Keratinocyte (primary cell): ENCODE results near the gene TMEM185B. TPM values are rescaled to one million over a fixed set of nuclear protein-coding genes. Genes with fewer than 3 reads are reported as not detected.

Experiments
- DNase-seq: peaks from one replicate; pipeline ENCODE4 v3.0.0-alpha.2; 2011; ENCODE audit warnings: low read depth, missing footprints, low spot score
- FAIRE-seq: peaks from 2 replicates; lab custom pipeline; 2011; peaks lifted over from hg19 to GRCh38; lab: Jason Lieb, UNC
- H2AFZ ChIP-seq: 2 replicates; pipeline ENCODE4 v1.6.0; 2012; ENCODE audit warnings: low read length, control low read depth, inconsistent platforms; ENCODE audit not compliant: control insufficient read depth
- H3K27ac ChIP-seq: 2 replicates; pipeline ENCODE4 v1.5.1; 2011; ENCODE audit warnings: low read length; ENCODE audit not compliant: control insufficient read depth, insufficient read depth
- H3K27me3 ChIP-seq: 3 replicates; pipeline ENCODE4 v1.6.0; 2011; ENCODE audit warnings: low read length; ENCODE audit not compliant: control insufficient read depth, insufficient read depth; ENCODE audit errors: extremely low read depth
- H3K36me3 ChIP-seq, 2 experiments: 2 replicates in 1 of 2; 3 replicates in 1 of 2; pipeline ENCODE4 v1.5.1; 2011; ENCODE audit warnings: low read length in 2 of 2, mild to moderate bottlenecking in 1 of 2; ENCODE audit not compliant: control insufficient read depth in 2 of 2, insufficient read depth in 2 of 2; ENCODE audit errors: extremely low read depth in 1 of 2
- H3K4me1 ChIP-seq: 3 replicates; pipeline ENCODE4 v1.5.1; 2011; ENCODE audit warnings: low read length; ENCODE audit not compliant: control insufficient read depth, insufficient read depth; ENCODE audit errors: extremely low read depth
- H3K4me2 ChIP-seq: 3 replicates; pipeline ENCODE4 v1.6.0; 2011; ENCODE audit warnings: low read depth, low read length; ENCODE audit not compliant: control insufficient read depth, insufficient read depth; ENCODE audit errors: extremely low read depth
- H3K4me3 ChIP-seq, 3 experiments: fragments of 200-600 bp in 1 of 3; sonication (generic) in 1 of 3; 2 replicates in 2 of 3; 3 replicates in 1 of 3; pipeline ENCODE4 v1.5.1; 2011 to 2016; ENCODE audit warnings: low read length in 3 of 3, mild to moderate bottlenecking in 3 of 3, control low read depth in 2 of 3, inconsistent platforms in 1 of 3, low read depth in 1 of 3, mixed read lengths in 1 of 3, mixed run types in 1 of 3, moderate library complexity in 1 of 3; ENCODE audit not compliant: control insufficient read depth in 2 of 3, insufficient read depth in 2 of 3; ENCODE audit errors: extremely low read depth in 1 of 3
- H3K79me2 ChIP-seq: 2 replicates; pipeline ENCODE4 v1.6.0; 2012; ENCODE audit warnings: low read length; ENCODE audit not compliant: control insufficient read depth, insufficient read depth
- H3K9ac ChIP-seq: 3 replicates; pipeline ENCODE4 v1.6.0; 2011; ENCODE audit warnings: low read length; ENCODE audit not compliant: control insufficient read depth, insufficient read depth; ENCODE audit errors: extremely low read depth
- H3K9me1 ChIP-seq: 3 replicates; pipeline ENCODE4 v1.6.0; 2011; ENCODE audit warnings: low read length; ENCODE audit not compliant: control insufficient read depth, insufficient read depth; ENCODE audit errors: extremely low read depth
- H3K9me3 ChIP-seq: 2 replicates; pipeline ENCODE4 v1.5.1; 2012; ENCODE audit warnings: low read depth, low read length; ENCODE audit not compliant: control insufficient read depth
- H4K20me1 ChIP-seq: 3 replicates; pipeline ENCODE4 v1.6.0; 2011; ENCODE audit warnings: low read length; ENCODE audit not compliant: control insufficient read depth, insufficient read depth; ENCODE audit errors: extremely low read depth
- EZH2 ChIP-seq: IDR thresholded peaks from one replicate; pipeline ENCODE4 v1.6.1; 2012; ENCODE audit warnings: inconsistent platforms, mild to moderate bottlenecking, low read length, moderate library complexity
- dilution Hi-C: fragments of 300-500 bp; cut with MboI; formaldehyde crosslinking; loops from one replicate; pipeline ENCODE4 v1.7.0; 2020; ENCODE audit warnings: low sequenced_read_pairs; ENCODE audit not compliant: extremely low pct_ligation_motif_present
- polyA plus RNA-seq, 5 experiments: library from polyadenylated mRNA; depleted of rRNA in 3 of 5; stranded (reverse) in 3 of 5; stranded (forward) in 1 of 5; unstranded in 1 of 5; fragments of >200 nt; gene quantifications; 1 replicate in 1 of 5; 2 replicates in 3 of 5; 3 replicates in 1 of 5; pipeline versions ENCODE4 v1.2.1 to v1.2.3, GENCODE V29; 2011 to 2012; ENCODE audit warnings: missing spikeins in 2 of 5, low read depth in 1 of 5, low replicate concordance in 1 of 5
- TF ChIP-seq, protein P1 (sequence below), 3 experiments: IDR thresholded peaks in 1 of 3; conservative IDR thresholded peaks in 1 of 3; optimal IDR thresholded peaks in 1 of 3; 2 replicates in 2 of 3; 3 replicates in 1 of 3; pipeline versions ENCODE3 to v1.5.1; 2011; ENCODE audit warnings: low read length in 3 of 3, mild to moderate bottlenecking in 3 of 3, moderate library complexity in 2 of 3, control low read depth in 1 of 3, inconsistent platforms in 1 of 3; ENCODE audit not compliant: insufficient read depth in 2 of 3; ENCODE audit errors: extremely low read depth in 1 of 3

Gene TMEM185B
- polyA plus RNA-seq, 1 donor (not counting 4 experiments of a cell fraction or from before 2014, with no cell fraction given), result 13.4 TPM

DNA sequence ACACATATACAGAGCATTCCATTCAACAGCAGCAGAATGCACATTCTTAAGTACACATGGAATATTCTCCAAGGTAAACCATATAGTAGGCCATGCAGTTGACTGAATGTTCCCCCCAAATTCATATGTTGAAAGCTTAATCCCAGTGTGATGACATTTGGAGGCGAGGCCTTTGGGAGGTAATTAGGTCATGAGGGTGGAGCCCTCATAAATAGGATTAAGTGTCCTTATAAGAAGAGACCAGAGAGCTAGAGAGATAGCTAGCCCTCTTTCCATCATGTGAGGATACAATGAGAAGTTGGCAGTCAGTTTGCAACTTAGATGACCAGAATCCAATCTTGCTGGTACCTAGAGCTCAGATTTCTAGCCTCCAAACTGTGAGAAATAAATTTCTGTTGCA lies 27.6 kb downstream of the TMEM185B start:
- no peaks in the 10 kb centered on the region for H3K27me3 ChIP-seq
- DNase-seq, result no peak
- FAIRE-seq, result no peak
- H4K20me1 ChIP-seq, result no peaks in the 10 kb centered on the region
- no peaks in the 10 kb centered on the region for H3K9me3 ChIP-seq
- no peak overlapping the region for H3K27ac ChIP-seq
- dilution Hi-C loops, result no loop called here
- no peak overlapping the region for H3K4me3 ChIP-seq
- H3K79me2 ChIP-seq, result no peaks in the 10 kb centered on the region
- H3K36me3 ChIP-seq, result no peaks in the 10 kb centered on the region
- no peak overlapping the region for H2AFZ ChIP-seq
- H3K9me1 ChIP-seq, result no peaks in the 10 kb centered on the region
- no peak overlapping the region for H3K9ac ChIP-seq
- TF ChIP-seq, protein P1, sequence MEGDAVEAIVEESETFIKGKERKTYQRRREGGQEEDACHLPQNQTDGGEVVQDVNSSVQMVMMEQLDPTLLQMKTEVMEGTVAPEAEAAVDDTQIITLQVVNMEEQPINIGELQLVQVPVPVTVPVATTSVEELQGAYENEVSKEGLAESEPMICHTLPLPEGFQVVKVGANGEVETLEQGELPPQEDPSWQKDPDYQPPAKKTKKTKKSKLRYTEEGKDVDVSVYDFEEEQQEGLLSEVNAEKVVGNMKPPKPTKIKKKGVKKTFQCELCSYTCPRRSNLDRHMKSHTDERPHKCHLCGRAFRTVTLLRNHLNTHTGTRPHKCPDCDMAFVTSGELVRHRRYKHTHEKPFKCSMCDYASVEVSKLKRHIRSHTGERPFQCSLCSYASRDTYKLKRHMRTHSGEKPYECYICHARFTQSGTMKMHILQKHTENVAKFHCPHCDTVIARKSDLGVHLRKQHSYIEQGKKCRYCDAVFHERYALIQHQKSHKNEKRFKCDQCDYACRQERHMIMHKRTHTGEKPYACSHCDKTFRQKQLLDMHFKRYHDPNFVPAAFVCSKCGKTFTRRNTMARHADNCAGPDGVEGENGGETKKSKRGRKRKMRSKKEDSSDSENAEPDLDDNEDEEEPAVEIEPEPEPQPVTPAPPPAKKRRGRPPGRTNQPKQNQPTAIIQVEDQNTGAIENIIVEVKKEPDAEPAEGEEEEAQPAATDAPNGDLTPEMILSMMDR (optimal IDR thresholded peaks at IDR 0.05 in 1 of 3, IDR thresholded peaks at IDR 0.05 in 1 of 3, conservative IDR thresholded peaks at IDR 0.05 in 1 of 3; ENCODE audit: extremely low read depth in 1 of 3, insufficient read depth in 2 of 3, low read length in 3 of 3), result no peak
- TF ChIP-seq EZH2, result no peak
- no peak overlapping the region for H3K4me2 ChIP-seq
- H3K4me1 ChIP-seq, result no peaks in the 10 kb centered on the region

DNA sequence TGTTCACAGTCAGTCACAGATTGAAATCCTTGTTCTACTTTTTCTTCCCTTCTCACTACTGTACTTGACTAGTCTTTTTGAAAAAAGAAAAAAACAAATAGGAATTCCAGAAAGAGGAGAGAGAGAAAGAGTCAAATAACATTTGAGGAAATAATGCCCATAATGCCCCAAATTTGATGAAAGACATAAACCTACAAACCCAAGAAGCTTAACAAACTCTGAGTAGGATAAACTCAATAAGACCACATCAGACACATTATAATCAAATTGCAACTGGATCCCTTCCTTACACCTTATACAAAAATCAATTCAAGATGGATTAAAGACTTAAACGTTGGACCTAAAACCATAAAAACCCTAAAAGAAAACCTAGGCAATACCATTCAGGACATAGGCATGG lies 30.9 kb downstream of the TMEM185B start:
- dilution Hi-C loops, result no loop called here
- Histone ChIP-seq H3K27me3 (no peaks in the 10 kb centered on the region), H4K20me1 (no peaks in the 10 kb centered on the region), H3K4me2 (no peak overlapping the region), H2AFZ (no peak overlapping the region), H3K9me1 (no peaks in the 10 kb centered on the region), H3K9me3 (no peaks in the 10 kb centered on the region), H3K4me1 (no peaks in the 10 kb centered on the region), H3K27ac (no peak overlapping the region), H3K79me2 (no peaks in the 10 kb centered on the region), H3K4me3 (no peak overlapping the region), H3K9ac (no peak overlapping the region), H3K36me3 (no peaks in the 10 kb centered on the region)
- no peak for FAIRE-seq
- TF ChIP-seq EZH2, result no peak
- TF ChIP-seq, protein P1 (optimal IDR thresholded peaks at IDR 0.05 in 1 of 3, IDR thresholded peaks at IDR 0.05 in 1 of 3, conservative IDR thresholded peaks at IDR 0.05 in 1 of 3; ENCODE audit: extremely low read depth in 1 of 3, insufficient read depth in 2 of 3, low read length in 3 of 3), result no peak
- DNase-seq, result no peak
